ENCODE measurements around the gene PA2G4. TPM values are rescaled to one million over a fixed set of nuclear protein-coding genes. Genes with fewer than 3 reads are reported as not detected.
A peak's percentile ranks its signal among the peaks of the same experiment; 100 is the strongest.
"Not testable (repeated sequence)": the region's sequence is repeated elsewhere in the genome, so short reads cannot be mapped to it uniquely, and the experiment has no call there.

PA2G4 gene
- 112 TPM for polyA plus RNA-seq

DNA sequence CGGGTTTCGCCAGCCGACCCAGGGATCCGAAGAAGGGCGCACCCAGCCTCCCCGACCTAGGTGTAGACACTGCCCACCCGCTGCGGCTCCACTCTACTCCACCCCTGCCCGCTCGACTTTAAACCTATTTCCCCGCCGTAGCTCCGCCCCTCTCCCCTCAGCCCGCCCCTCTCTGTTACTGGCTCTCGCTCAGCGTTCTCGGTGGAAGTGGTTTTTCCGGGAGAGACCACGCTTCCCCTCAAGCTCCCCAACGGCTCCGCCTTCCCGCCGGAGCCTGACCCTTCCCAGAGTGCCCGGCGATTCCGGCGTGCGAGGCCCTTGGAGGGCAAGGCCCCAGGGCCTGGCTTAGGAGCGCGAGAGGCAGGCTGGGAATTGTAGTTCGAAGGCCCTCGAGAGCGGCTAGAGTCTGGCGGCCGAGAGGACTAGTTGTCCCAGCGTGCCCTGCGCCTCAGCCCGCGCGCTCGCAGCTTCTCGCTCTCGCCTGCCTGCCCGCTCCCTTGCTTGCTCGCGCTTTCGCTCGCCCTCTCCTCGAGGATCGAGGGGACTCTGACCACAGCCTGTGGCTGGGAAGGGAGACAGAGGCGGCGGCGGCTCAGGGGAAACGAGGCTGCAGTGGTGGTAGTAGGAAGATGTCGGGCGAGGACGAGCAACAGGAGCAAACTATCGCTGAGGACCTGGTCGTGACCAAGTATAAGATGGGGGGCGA lies at the start of gene PA2G4:
Gene PA2G4, plus strand, starts transcription at position 451 of the 706 bp plus-strand sequence. Its CDS starts 179 bp downstream, at position 630.
- Mint-ChIP-seq H3K4me3 (peak within 1 kb of the TSS; percentile 94 to 100 (median 98)), H3K9me3 (no peaks in the 10 kb centered on the region), H3K4me1 (peaks cover 7 to 28% (median 27%) of the 10 kb centered on the region in 3 donors), H3K27me3 (peaks cover under 1% of the 10 kb centered on the region), H3K27ac (peak within 1 kb of the TSS; percentile 86 to 97 (median 93)), H3K36me3 (peaks cover 2% of the 10 kb centered on the region)

DNA sequence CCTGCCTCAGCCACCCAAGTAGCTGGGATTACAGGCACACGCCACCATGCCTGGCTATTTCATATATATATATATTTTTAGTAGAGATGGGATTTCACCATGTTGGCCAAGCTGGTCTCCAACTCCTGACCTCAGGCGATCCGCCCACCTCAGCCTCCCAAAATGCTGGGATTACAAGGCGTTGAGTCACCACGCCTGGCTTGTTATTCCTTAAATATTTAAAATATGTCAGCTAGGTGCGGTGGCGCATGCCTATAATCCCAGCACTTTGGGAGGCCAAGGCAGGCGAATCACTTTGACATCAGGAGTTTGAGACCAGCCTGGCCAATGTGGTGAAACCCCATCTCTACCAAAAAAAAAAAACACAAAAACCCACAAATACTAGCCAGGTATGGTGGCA lies 44.4 kb upstream of the PA2G4 start:
- H3K4me1 Mint-ChIP-seq, H3K27me3 Mint-ChIP-seq, H3K9me3 Mint-ChIP-seq, H3K36me3 Mint-ChIP-seq, H3K4me3 Mint-ChIP-seq, H3K27ac Mint-ChIP-seq: not testable (repeated sequence)

DNA sequence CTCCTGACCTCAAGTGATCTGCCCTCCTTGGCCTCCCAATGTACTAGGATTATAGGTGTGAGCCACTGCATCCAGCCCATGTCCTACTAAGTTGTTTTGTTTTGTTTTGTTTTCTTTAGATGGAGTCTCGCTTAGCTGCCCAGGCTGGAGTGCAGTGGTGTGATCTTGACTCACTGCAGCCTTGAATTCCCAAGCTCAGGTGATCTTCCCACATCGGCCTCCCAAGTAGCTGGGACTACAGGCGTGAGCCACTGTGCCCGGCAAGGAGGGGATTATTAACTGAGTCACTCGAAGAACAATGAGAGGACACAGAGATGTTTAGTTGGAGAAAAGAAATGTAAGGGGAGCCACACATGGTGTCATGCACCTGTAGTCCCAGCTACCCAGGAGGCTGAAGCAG lies 42.4 kb upstream of the PA2G4 start:
- H3K27ac Mint-ChIP-seq: no peak overlapping the region
- H3K27me3 Mint-ChIP-seq: peaks cover 3% of the 10 kb centered on the region
- H3K9me3 Mint-ChIP-seq: no peaks in the 10 kb centered on the region
- no peaks in the 10 kb centered on the region for H3K4me1 Mint-ChIP-seq
- H3K36me3 Mint-ChIP-seq: no peaks in the 10 kb centered on the region
- no peak overlapping the region for H3K4me3 Mint-ChIP-seq

DNA sequence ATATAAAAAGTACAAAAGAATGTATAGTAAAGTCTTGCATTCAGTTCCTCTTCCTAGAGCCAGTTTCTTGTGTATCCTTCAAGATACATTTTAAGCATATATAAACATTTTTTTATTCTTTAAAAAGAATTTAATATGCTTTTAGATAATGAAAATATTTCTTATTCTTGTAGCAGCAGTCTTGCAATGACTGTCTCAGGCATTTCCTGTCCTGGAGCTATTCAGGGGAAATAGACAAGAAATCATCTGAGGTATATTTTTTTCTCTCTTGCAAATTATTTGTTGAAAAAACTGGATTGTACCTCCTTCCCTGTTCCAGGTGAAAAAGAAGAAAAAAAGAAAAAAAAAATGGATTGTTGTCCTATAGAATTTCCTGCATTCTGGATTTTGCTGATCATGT lies 41.4 kb upstream of the PA2G4 start:
- Mint-ChIP-seq H3K27me3 (peaks cover 3% of the 10 kb centered on the region), H3K4me1 (no peaks in the 10 kb centered on the region), H3K36me3 (no peaks in the 10 kb centered on the region), H3K27ac (no peak overlapping the region), H3K9me3 (no peaks in the 10 kb centered on the region), H3K4me3 (no peak overlapping the region)

DNA sequence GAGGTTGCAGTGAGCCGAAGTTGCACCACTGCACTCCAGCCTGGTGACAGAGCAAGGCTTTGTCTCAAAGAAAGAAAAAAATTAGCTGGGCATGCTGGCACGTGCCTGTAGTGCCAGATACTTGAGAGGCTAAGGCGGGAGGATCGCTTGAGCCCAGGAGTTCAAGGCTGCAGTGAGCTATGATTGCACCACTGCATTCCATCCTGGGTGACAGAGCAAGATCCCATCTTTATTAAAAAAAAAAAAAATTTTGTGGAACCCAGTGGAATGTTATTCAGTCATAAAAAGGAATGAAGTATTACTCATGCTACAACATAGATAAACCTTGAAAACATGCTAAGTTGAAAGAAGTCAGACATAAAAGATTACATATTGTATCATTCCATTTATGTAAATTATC lies 32.7 kb upstream of the PA2G4 start:
- Mint-ChIP-seq H3K36me3 (no peaks in the 10 kb centered on the region), H3K27ac (no peak overlapping the region), H3K9me3 (no peaks in the 10 kb centered on the region), H3K27me3 (no peaks in the 10 kb centered on the region), H3K4me1 (no peaks in the 10 kb centered on the region), H3K4me3 (no peak overlapping the region)

DNA sequence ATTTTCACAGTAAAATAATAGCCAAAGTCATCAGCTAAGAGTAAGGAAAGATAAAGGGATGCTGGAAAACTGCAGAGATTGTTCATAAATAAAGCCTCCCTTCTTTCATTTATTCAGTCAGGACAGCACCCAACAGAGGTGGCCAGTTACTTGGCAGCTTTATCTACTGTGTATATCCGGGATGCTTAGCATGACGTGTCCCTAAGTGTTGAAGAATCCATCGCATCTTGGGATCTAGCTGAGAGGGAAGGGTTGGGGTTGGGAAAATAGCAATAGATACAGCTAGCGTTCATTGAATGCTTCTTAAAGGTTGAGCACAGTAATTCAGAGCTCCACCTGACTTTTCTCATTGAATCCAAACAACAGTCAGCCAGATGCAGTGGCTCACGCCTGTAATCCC lies 30.0 kb upstream of the PA2G4 start:
- H3K4me1 Mint-ChIP-seq: peaks cover 0 to 6% (median 0%) of the 10 kb centered on the region in 3 donors
- H3K27ac Mint-ChIP-seq: no peak overlapping the region
- H3K9me3 Mint-ChIP-seq: no peaks in the 10 kb centered on the region
- H3K36me3 Mint-ChIP-seq: no peaks in the 10 kb centered on the region
- H3K27me3 Mint-ChIP-seq: peaks cover 5% of the 10 kb centered on the region
- H3K4me3 Mint-ChIP-seq: no peak overlapping the region

DNA sequence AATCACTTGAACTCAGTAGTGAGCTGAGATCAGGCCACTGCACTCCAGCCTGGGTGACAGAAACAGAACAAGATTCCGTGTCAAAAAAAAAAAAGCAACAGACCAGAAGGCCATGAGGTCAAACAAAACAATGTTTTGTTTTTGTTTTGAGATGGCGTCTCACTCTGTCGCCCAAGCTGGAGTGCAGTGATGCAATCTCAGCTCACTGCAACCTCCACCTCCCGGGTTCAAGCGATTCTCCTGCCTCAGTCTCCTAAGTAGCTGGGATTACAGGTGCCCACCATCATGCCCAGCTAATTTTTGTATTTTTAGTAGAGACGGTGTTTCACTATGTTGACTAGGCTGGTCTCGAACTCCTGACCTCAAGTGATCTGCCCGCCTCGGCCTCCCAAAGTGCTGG lies 26.4 kb upstream of the PA2G4 start:
- not testable (repeated sequence) for H3K9me3 Mint-ChIP-seq, H3K36me3 Mint-ChIP-seq, H3K27ac Mint-ChIP-seq
- peaks cover 18% of the 10 kb centered on the region for H3K27me3 Mint-ChIP-seq
- H3K4me3 Mint-ChIP-seq: peak overlapping the region in 1 of 4 donors; percentile 37
- peaks cover 0 to 10% (median 1%) of the 10 kb centered on the region in 3 donors for H3K4me1 Mint-ChIP-seq

DNA sequence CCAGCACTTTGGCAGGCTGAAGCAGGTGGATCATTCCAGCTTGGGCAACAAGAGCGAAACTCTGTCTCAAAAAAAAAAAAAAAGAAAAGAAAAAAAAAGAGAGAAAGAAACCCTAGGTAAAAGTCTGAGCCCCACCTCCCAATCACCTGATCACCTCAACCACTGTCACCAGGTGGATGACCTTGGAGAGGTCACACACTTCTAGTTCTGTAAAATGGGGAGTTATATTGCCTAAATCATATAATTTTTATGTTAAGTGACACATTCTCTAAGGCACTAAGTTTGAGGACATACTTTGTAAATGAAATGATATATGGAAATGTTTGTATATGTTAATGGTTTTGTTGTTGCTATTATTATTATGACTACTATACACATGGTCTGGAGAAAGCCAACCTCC lies 25.9 kb upstream of the PA2G4 start:
- no peak overlapping the region for H3K27ac Mint-ChIP-seq
- peaks cover 0 to 10% (median 1%) of the 10 kb centered on the region in 3 donors for H3K4me1 Mint-ChIP-seq
- peaks cover 18% of the 10 kb centered on the region for H3K27me3 Mint-ChIP-seq
- peak overlapping the region; percentile 78 to 93 (median 88) for H3K4me3 Mint-ChIP-seq
- no peaks in the 10 kb centered on the region for H3K36me3 Mint-ChIP-seq
- no peaks in the 10 kb centered on the region for H3K9me3 Mint-ChIP-seq

DNA sequence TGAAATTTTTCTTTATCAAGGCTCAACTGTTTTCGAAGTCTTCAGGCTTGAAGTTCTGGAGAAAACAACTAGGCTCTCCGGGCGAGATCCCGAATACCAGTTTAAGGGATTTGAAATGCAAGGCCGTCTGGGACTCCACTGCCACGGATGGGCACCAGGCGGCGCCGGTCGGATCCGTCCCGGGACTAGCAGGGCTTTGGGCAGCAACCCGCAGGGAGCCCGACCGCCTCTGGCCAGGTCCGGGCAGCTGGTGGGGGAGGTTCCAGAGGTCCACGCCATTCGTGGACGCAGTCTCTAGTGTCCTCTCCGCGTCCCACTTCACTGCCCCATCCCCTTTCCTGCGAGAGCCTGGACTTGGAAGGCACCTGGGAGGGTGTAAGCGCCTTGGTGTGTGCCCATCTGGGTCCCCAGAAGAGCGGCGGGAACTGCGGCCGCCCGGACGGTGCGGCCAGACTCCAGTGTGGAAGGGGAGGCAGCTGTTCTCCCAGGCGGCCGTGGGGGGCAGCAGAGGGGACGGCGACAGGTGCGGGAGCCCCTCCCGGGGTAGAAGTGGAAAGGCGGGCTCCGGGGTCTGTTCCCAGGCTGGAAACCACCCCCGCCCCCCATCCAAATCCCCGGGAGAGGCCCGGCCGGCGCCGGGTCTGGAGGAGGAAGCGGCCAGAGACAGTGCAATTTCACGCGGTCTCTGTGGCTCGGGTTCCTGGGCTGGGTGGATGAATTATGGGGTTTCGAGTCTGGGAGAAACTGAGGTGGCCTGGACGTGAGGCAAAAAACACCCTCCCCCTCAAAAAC lies 25.2 kb upstream of the PA2G4 start:
- H3K9me3 Mint-ChIP-seq: no peaks in the 10 kb centered on the region
- H3K36me3 Mint-ChIP-seq: no peaks in the 10 kb centered on the region
- H3K4me3 Mint-ChIP-seq: peak overlapping the region; percentile 78 to 93 (median 88)
- peaks cover 18% of the 10 kb centered on the region for H3K27me3 Mint-ChIP-seq
- H3K27ac Mint-ChIP-seq: no peak overlapping the region
- peaks cover 0 to 10% (median 1%) of the 10 kb centered on the region in 3 donors for H3K4me1 Mint-ChIP-seq

DNA sequence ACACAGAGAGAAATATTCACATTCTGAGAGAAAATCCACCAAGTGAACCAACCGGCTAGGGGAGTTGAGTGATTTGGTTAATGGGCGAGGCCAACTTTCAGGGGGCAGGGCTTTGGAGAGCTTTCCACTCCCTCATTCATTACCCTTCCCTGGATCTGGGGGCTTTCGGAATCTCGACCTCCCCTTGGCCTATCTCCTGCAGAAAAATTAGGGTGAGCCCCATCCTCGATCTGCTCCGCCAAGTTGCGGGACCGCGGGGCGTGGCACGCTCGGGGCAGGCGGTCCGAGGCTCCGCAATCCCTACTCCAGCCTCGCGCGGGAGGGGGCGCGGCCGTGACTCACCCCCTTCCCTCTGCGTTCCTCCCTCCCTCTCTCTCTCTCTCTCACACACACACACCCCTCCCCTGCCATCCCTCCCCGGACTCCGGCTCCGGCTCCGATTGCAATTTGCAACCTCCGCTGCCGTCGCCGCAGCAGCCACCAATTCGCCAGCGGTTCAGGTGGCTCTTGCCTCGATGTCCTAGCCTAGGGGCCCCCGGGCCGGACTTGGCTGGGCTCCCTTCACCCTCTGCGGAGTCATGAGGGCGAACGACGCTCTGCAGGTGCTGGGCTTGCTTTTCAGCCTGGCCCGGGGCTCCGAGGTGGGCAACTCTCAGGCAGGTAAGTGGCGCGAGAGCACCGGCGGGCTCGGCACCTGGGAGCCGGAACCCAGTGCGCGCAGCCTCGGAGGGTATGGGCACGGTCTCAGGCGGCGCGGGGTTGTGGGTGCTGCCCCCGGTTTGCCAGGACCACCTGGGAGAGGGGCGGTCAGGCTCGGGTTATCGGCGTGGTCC lies 24.4 kb upstream of the PA2G4 start, which contains the start of gene ERBB3:
Gene ERBB3, plus strand, starts transcription at position 443 of the 833 bp plus-strand sequence. Its CDS starts 136 bp downstream, at position 579.
- Mint-ChIP-seq H3K4me3 (peak within 1 kb of the TSS; percentile 78 to 93 (median 88)), H3K4me1 (peaks cover 0 to 10% (median 1%) of the 10 kb centered on the region in 3 donors), H3K27me3 (peaks cover 18% of the 10 kb centered on the region), H3K36me3 (no peaks in the 10 kb centered on the region), H3K9me3 (no peaks in the 10 kb centered on the region), H3K27ac (no peak within 1 kb of the TSS)

DNA sequence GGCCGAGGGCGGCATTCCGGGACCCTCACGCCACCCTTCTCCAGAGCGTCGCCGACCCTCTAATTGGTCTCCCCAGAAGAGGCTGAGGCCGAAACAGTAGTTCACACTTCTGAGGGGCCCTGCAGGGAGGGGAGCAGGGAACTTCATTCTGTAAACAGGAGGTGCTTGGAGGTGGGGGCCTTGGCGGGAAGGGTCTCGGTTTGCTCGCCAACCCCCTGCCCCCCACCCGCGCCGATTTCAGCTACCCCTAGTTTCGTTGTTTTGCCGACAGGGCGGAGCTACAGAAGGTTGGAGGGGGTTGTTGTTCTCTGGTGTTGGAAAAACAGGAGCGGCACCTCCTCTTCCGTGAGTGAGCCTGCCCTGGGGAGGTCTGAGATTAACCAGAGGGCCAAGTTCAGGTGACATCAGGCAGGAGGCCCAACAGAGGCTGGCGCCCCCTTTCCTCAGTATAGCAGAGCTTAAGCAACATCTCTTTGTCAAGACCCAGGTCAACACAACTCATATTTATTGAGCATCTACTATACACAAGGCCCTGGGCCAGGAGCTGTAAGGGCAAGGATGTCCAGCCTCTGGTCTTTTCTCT lies 23.7 kb upstream of the PA2G4 start:
- H3K4me3 Mint-ChIP-seq: peak overlapping the region; percentile 78 to 92 (median 86)
- no peak overlapping the region for H3K27ac Mint-ChIP-seq
- peaks cover 18% of the 10 kb centered on the region for H3K27me3 Mint-ChIP-seq
- peaks cover 0 to 10% (median 1%) of the 10 kb centered on the region in 3 donors for H3K4me1 Mint-ChIP-seq
- no peaks in the 10 kb centered on the region for H3K36me3 Mint-ChIP-seq
- no peaks in the 10 kb centered on the region for H3K9me3 Mint-ChIP-seq

DNA sequence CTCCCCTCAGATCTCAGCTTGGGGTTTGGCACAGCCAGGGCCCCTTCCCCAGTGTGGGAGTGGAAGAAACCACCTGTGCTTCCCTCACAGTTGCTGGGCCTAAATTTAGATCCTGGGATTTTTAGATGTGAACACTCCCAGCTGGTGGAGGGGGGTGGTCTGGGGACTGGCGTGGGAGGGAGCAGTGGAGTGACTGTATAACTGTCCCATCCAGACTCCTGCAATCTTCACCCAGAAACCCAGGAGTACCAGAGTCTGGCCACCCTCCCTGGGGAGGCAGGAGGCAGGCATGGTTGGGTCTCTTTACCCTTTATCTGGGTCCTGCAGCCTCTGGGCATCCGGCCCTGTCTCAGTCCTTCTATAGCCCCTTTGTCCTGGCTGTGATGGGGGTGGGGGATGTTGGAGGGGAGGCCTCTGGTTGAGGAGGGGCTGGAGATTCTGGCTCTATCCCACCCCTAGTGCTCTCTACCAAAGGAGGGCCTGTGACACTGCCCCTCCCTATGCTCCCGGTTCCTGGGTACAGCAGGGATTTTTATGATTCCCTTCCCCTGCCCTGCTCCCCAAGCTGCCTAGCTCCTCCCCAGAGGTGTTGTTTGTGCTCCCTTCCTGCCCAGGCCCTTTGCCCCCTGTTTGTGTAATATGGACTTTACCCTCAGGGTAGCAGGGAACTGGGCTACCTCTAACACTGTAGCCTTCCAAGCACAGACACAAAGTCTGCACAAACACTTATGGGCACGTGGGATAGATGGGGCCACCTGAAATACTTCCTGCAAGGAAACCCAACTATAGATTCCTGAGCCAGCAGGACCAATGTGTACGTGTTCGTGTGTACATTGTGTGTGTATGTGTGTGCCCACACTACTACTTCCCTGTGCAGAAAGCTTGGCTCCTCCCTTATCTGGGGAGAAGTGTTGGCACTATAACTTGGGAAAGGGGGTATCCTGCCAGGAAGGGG lies 22.7 kb upstream of the PA2G4 start:
- Mint-ChIP-seq H3K27ac (no peak overlapping the region), H3K4me1 (peaks cover 0 to 10% (median 1%) of the 10 kb centered on the region in 3 donors), H3K27me3 (peaks cover 18% of the 10 kb centered on the region), H3K36me3 (no peaks in the 10 kb centered on the region), H3K9me3 (no peaks in the 10 kb centered on the region), H3K4me3 (peak overlapping the region in 3 of 4 donors; percentile 45 to 78 (median 63))

DNA sequence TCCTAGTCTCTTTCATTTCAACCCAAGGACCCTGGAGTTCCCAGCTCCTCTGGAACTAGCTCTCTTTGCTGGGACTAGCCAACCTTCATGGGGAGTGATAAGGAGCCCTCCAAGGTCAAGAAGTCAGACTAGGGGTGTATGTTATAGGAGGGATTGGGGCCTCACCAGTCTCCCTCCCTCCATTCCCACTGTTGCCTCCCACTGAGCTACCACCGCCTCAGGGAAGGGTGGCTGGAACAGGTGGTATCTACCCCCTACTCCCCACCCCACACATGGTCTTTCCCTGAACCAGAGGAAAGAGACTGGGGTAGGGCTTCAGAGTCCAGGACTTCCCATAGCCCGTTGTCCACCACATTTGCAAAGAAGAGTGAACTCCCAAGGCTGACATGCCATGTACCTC lies 22.0 kb upstream of the PA2G4 start:
- H3K27ac Mint-ChIP-seq: no peak overlapping the region
- peaks cover 0 to 10% (median 1%) of the 10 kb centered on the region in 3 donors for H3K4me1 Mint-ChIP-seq
- H3K4me3 Mint-ChIP-seq: peak overlapping the region in 1 of 4 donors; percentile 57
- H3K36me3 Mint-ChIP-seq: no peaks in the 10 kb centered on the region
- no peaks in the 10 kb centered on the region for H3K9me3 Mint-ChIP-seq
- H3K27me3 Mint-ChIP-seq: peaks cover 18% of the 10 kb centered on the region

DNA sequence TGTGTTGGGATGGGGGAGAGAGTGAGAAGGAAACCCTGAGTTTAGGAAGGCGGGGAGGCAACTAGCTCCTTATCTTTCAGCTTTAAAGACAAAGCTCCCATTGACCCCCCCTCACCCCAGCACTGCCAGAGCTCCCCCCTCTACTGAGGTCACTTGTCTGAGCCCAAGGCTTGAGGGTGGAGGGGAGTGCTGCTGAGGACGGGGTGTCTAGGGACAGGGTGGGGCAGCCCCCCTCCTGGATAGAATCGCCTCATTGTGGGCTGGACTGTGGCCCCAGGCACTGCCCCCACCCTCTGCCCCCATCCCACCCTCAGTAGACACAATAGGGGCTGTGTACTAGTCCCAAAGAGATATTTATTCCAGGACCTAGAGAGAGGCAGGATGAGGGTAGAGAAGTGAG lies 21.4 kb upstream of the PA2G4 start:
- no peak overlapping the region for H3K27ac Mint-ChIP-seq
- H3K9me3 Mint-ChIP-seq: no peaks in the 10 kb centered on the region
- no peak overlapping the region for H3K4me3 Mint-ChIP-seq
- peaks cover 0 to 10% (median 1%) of the 10 kb centered on the region in 3 donors for H3K4me1 Mint-ChIP-seq
- peaks cover 18% of the 10 kb centered on the region for H3K27me3 Mint-ChIP-seq
- no peaks in the 10 kb centered on the region for H3K36me3 Mint-ChIP-seq

All from IgD-negative memory B cell (primary cell).